Measurements from ENCODE around the gene HOXB5.
A peak's percentile ranks its signal among the peaks of the same experiment; 100 is the strongest.

Gene HOXB5

GRCh38 chr17:48595278-48595999, 1.9 kb upstream of the HOXB5 start:
- no peak for DNase-seq (ENCODE audit: low read depth in 2 of 2)
- H3K4me3 ChIP-seq (replicated peaks in 1 of 2; ENCODE audit: low read depth in 2 of 2, low read length in 2 of 2) = no peak overlapping the region
- no peak for TF ChIP-seq CTCF (IDR thresholded peaks at IDR 0.05; ENCODE audit: low read depth, low read length)

GRCh38 chr17:48594538-48595277, 1.1 kb upstream of the HOXB5 start:
- DNase-seq (ENCODE audit: low read depth in 2 of 2) = no peak
- no peak for TF ChIP-seq CTCF (IDR thresholded peaks at IDR 0.05; ENCODE audit: low read depth, low read length)
- no peak overlapping the region for H3K4me3 ChIP-seq (replicated peaks in 1 of 2; ENCODE audit: low read depth in 2 of 2, low read length in 2 of 2)

- peak; percentile 81 for TF ChIP-seq CTCF (IDR thresholded peaks at IDR 0.05; ENCODE audit: low read depth, low read length)
- DNase-seq (ENCODE audit: low read depth in 2 of 2) = peak; percentile 73 to 75
- peak overlapping the region in 1 of 2 donors; percentile 24 for H3K4me3 ChIP-seq (replicated peaks in 1 of 2; ENCODE audit: low read depth in 2 of 2, low read length in 2 of 2)
Measured at GRCh38 chr17:48593840-48594537, 410 bp upstream of the HOXB5 start.

- no peak for DNase-seq (ENCODE audit: low read depth in 2 of 2)
- no peak overlapping the region for H3K4me3 ChIP-seq (replicated peaks in 1 of 2; ENCODE audit: low read depth in 2 of 2, low read length in 2 of 2)
- TF ChIP-seq CTCF (IDR thresholded peaks at IDR 0.05; ENCODE audit: low read depth, low read length) = no peak
Measured at GRCh38 chr17:48592577-48592976, 1.0 kb downstream of the HOXB5 start.

- TF ChIP-seq CTCF (IDR thresholded peaks at IDR 0.05; ENCODE audit: low read depth, low read length) = no peak
- DNase-seq (ENCODE audit: low read depth in 2 of 2) = no peak
- H3K4me3 ChIP-seq (replicated peaks in 1 of 2; ENCODE audit: low read depth in 2 of 2, low read length in 2 of 2) = no peak overlapping the region
Measured at GRCh38 chr17:48592057-48592514, 1.5 kb downstream of the HOXB5 start.

GRCh38 chr17:48591255-48592056, 2.1 kb downstream of the HOXB5 start:
- no peak overlapping the region for H3K4me3 ChIP-seq (replicated peaks in 1 of 2; ENCODE audit: low read depth in 2 of 2, low read length in 2 of 2)
- DNase-seq (ENCODE audit: low read depth in 2 of 2) = no peak
- TF ChIP-seq CTCF (IDR thresholded peaks at IDR 0.05; ENCODE audit: low read depth, low read length) = no peak

Data from cardiac fibroblast (primary cell).